Neuronal stem cell (in vitro differentiated cells): ENCODE data around the gene UFD1.

Source experiments
- DNase-seq: peaks from one replicate; pipeline ENCODE4 v3.0.0-alpha.2; 2013; ENCODE audit warnings: low spot score
- H2AFZ ChIP-seq: one replicate; pipeline ENCODE4 v1.6.1; 2013; ENCODE audit warnings: mild to moderate bottlenecking, low read length, inconsistent platforms
- H2AK5ac ChIP-seq: 2 replicates; pipeline ENCODE4 v1.6.1; 2013; ENCODE audit warnings: low read depth, mild to moderate bottlenecking, inconsistent platforms, low read length, moderate library complexity, mixed read lengths
- H2BK120ac ChIP-seq: 2 replicates; pipeline ENCODE4 v1.6.1; 2013; ENCODE audit warnings: low read depth, mild to moderate bottlenecking, inconsistent platforms, low read length, moderate library complexity, mixed read lengths
- H2BK12ac ChIP-seq: one replicate; pipeline ENCODE4 v1.6.1; 2013; ENCODE audit warnings: low read length, inconsistent platforms
- H2BK15ac ChIP-seq: 2 replicates; pipeline ENCODE4 v1.6.1; 2013; ENCODE audit warnings: mild to moderate bottlenecking, low read length, inconsistent platforms, mixed read lengths
- H2BK5ac ChIP-seq: one replicate; pipeline ENCODE4 v1.6.1; 2013; ENCODE audit warnings: inconsistent platforms, mild to moderate bottlenecking, low read length, moderate library complexity
- H3K14ac ChIP-seq: one replicate; pipeline ENCODE4 v1.6.1; 2013; ENCODE audit warnings: low read length, inconsistent platforms
- H3K18ac ChIP-seq: 2 replicates; pipeline ENCODE4 v1.6.1; 2013; ENCODE audit warnings: low read length, inconsistent platforms
- H3K23ac ChIP-seq: 2 replicates; pipeline ENCODE4 v1.6.1; 2013; ENCODE audit warnings: low read depth, mild to moderate bottlenecking, mixed read lengths, low read length, inconsistent platforms; ENCODE audit not compliant: poor library complexity
- H3K27ac ChIP-seq: replicated peaks from 3 replicates; pipeline ENCODE4 v1.5.1; 2013; ENCODE audit warnings: low read length, inconsistent platforms
- H3K27me3 ChIP-seq, 3 experiments: 2 replicates each; pipeline ENCODE4 v1.6.1; 2013; ENCODE audit warnings: low read length in 3 of 3, mild to moderate bottlenecking in 2 of 3, inconsistent platforms in 1 of 3, low read depth in 1 of 3, mixed read lengths in 1 of 3, moderate library complexity in 1 of 3; ENCODE audit not compliant: control insufficient read depth in 3 of 3, insufficient read depth in 3 of 3
- H3K36me3 ChIP-seq, 2 donors: replicated peaks in 1 of 2; 2 replicates each; pipeline ENCODE4 v1.6.1; 2013; ENCODE audit warnings: low read length in 2 of 2; ENCODE audit not compliant: control insufficient read depth in 2 of 2, insufficient read depth in 2 of 2
- H3K4ac ChIP-seq: 2 replicates; pipeline ENCODE4 v1.6.1; 2013; ENCODE audit warnings: inconsistent platforms, mild to moderate bottlenecking, low read length, moderate library complexity
- H3K4me1 ChIP-seq, 2 donors: 1 replicate in 1 of 2; 2 replicates in 1 of 2; pipeline ENCODE4 v1.6.1; 2013; ENCODE audit warnings: low read length in 2 of 2, low read depth in 1 of 2; ENCODE audit not compliant: control insufficient read depth in 2 of 2, insufficient read depth in 1 of 2
- H3K4me2 ChIP-seq: one replicate; pipeline ENCODE4 v1.6.1; 2013; ENCODE audit warnings: mild to moderate bottlenecking, low read length, inconsistent platforms; ENCODE audit not compliant: insufficient read depth, poor library complexity, severe bottlenecking
- H3K4me3 ChIP-seq, 2 donors: 2 replicates each; pipeline ENCODE4 v1.5.1; 2013; ENCODE audit warnings: low read length in 2 of 2, mild to moderate bottlenecking in 2 of 2, inconsistent platforms in 1 of 2, moderate library complexity in 1 of 2
- H3K79me1 ChIP-seq: one replicate; pipeline ENCODE4 v1.6.1; 2013; ENCODE audit warnings: low read depth, mild to moderate bottlenecking, inconsistent platforms, low read length, moderate library complexity
- H3K9ac ChIP-seq: one replicate; pipeline ENCODE4 v1.6.1; 2013; ENCODE audit warnings: mild to moderate bottlenecking, low read depth, low read length, inconsistent platforms; ENCODE audit not compliant: poor library complexity
- H3K9me3 ChIP-seq, 2 donors: replicated peaks in 1 of 2; 2 replicates each; pipeline versions ENCODE3 to v1.6.1; 2013; ENCODE audit warnings: low read length in 2 of 2, mild to moderate bottlenecking in 2 of 2, inconsistent platforms in 1 of 2, low read depth in 1 of 2, mixed read lengths in 1 of 2, moderate library complexity in 1 of 2; ENCODE audit not compliant: control insufficient read depth in 2 of 2, insufficient read depth in 1 of 2
- H4K8ac ChIP-seq: one replicate; pipeline ENCODE4 v1.6.1; 2013; ENCODE audit warnings: low read depth, mild to moderate bottlenecking, inconsistent platforms, low read length, moderate library complexity
- H4K91ac ChIP-seq: one replicate; pipeline ENCODE4 v1.6.1; 2013; ENCODE audit warnings: low read length, low read depth, mild to moderate bottlenecking, inconsistent platforms; ENCODE audit not compliant: poor library complexity
- WGBS, 2 donors: extraction: QIAGEN DNeasy Blood & Tissue Kit; methylation state at CpG; one replicate each; pipeline ENCODE4 v1.1.7; 2013; ENCODE audit warnings: missing lambda C conversion rate in 2 of 2, mixed read lengths in 1 of 2; ENCODE audit not compliant: insufficient read length in 2 of 2, insufficient replicate concordance in 1 of 2; ENCODE audit errors: extremely low coverage in 2 of 2; 5-methylcytosine and 5-hydroxymethylcytosine counted together

UFD1 gene

GRCh38 chr22:19524170-19525115, 45.5 kb upstream of the UFD1 start, which contains the start of gene CLDN5:
Gene CLDN5 (minus strand): TSS chr22:19524410. CDS start chr22:19524255, 155 bp downstream.
- no CpG with 5 or more reads among the region's 69 CpGs for WGBS, 2 donors
- H2BK12ac ChIP-seq, result peak within 1 kb of the TSS; percentile 84
- DNase-seq, result peak; percentile 63

GRCh38 chr22:19523240-19524169, 44.5 kb upstream of the UFD1 start:
- Histone ChIP-seq H3K36me3 (peaks cover 2 to 21% of the 10 kb centered on the region in 2 donors), H3K27ac (no peak overlapping the region), H2BK5ac (no peak overlapping the region), H4K8ac (no peak overlapping the region), H3K4me2 (peak overlapping the region; percentile 70), H3K18ac (peak overlapping the region; percentile 94), H3K4me3 (peak overlapping the region in 1 of 2 donors; percentile 74), H2BK15ac (peak overlapping the region; percentile 92), H3K4ac (no peak overlapping the region), H3K27me3 (peaks cover 3 to 41% (median 35%) of the 10 kb centered on the region in 3 experiments), H3K9me3 (no peaks in the 10 kb centered on the region), H2AFZ (peak overlapping the region; percentile 80), H4K91ac (no peak overlapping the region), H3K14ac (peak overlapping the region; percentile 100), H2BK120ac (no peak overlapping the region), H3K79me1 (no peaks in the 10 kb centered on the region), H3K23ac (peak overlapping the region; percentile 99), H2AK5ac (no peak overlapping the region), H2BK12ac (peak overlapping the region; percentile 84), H3K4me1 (peaks cover 0 to 12% of the 10 kb centered on the region in 2 donors), H3K9ac (peak overlapping the region; percentile 92)
- DNase-seq, result peak; percentile 48
- no CpG with 5 or more reads among the region's 99 CpGs for WGBS, 2 donors

More at GRCh38 chr22:19524170-19525115, 45.5 kb upstream of the UFD1 start, which contains the start of gene CLDN5:
- no peak within 1 kb of the TSS for H2BK5ac ChIP-seq
- no peak within 1 kb of the TSS for H3K4ac ChIP-seq
- peaks cover 2 to 12% of the 10 kb centered on the region in 2 donors for H3K36me3 ChIP-seq
- H3K9me3 ChIP-seq, result no peaks in the 10 kb centered on the region
- peak within 1 kb of the TSS; percentile 70 for H3K4me2 ChIP-seq
- H3K14ac ChIP-seq, result peak within 1 kb of the TSS; percentile 100
- H3K79me1 ChIP-seq, result no peaks in the 10 kb centered on the region
- H3K4me1 ChIP-seq, result peaks cover 0 to 12% of the 10 kb centered on the region in 2 donors
- peak within 1 kb of the TSS; percentile 18 to 74 for H3K4me3 ChIP-seq
- peak within 1 kb of the TSS; percentile 92 for H3K9ac ChIP-seq
- peaks cover 3 to 41% (median 35%) of the 10 kb centered on the region in 3 experiments for H3K27me3 ChIP-seq
- peak within 1 kb of the TSS; percentile 80 for H2AFZ ChIP-seq
- peak within 1 kb of the TSS; percentile 94 for H3K18ac ChIP-seq
- no peak within 1 kb of the TSS for H2BK120ac ChIP-seq
- peak within 1 kb of the TSS; percentile 92 for H2BK15ac ChIP-seq
- H4K8ac ChIP-seq, result no peak within 1 kb of the TSS
- H3K23ac ChIP-seq, result peak within 1 kb of the TSS; percentile 99
- peak within 1 kb of the TSS; percentile 79 for H2AK5ac ChIP-seq
- no peak within 1 kb of the TSS for H3K27ac ChIP-seq
- no peak within 1 kb of the TSS for H4K91ac ChIP-seq

GRCh38 chr22:19522881-19523239, 43.9 kb upstream of the UFD1 start:
- Histone ChIP-seq H3K4me3 (peak overlapping the region in 1 of 2 donors; percentile 74), H2BK120ac (no peak overlapping the region)

More at GRCh38 chr22:19522881-19523239, 43.9 kb upstream of the UFD1 start:
- no peaks in the 10 kb centered on the region for H3K79me1 ChIP-seq
- no peak for DNase-seq
- peak overlapping the region; percentile 92 for H3K9ac ChIP-seq
- H2AFZ ChIP-seq, result peak overlapping the region; percentile 9
- H3K4me1 ChIP-seq, result peaks cover 0 to 12% of the 10 kb centered on the region in 2 donors
- no peak overlapping the region for H3K27ac ChIP-seq
- peak overlapping the region; percentile 70 for H3K4me2 ChIP-seq
- no peak overlapping the region for H4K8ac ChIP-seq
- no peak overlapping the region for H2AK5ac ChIP-seq
- no peak overlapping the region for H3K4ac ChIP-seq
- no peak overlapping the region for H4K91ac ChIP-seq
- peak overlapping the region; percentile 94 for H3K18ac ChIP-seq
- no peak overlapping the region for H2BK15ac ChIP-seq
- no peaks in the 10 kb centered on the region for H3K9me3 ChIP-seq
- WGBS, 2 donors, result no CpG with 5 or more reads among the region's 9 CpGs
- H3K27me3 ChIP-seq, result peaks cover 3 to 41% (median 35%) of the 10 kb centered on the region in 3 experiments
- peak overlapping the region; percentile 22 for H2BK12ac ChIP-seq
- H2BK5ac ChIP-seq, result no peak overlapping the region
- peak overlapping the region; percentile 99 for H3K23ac ChIP-seq
- H3K36me3 ChIP-seq, result peaks cover 2 to 28% of the 10 kb centered on the region in 2 donors
- peak overlapping the region; percentile 89 for H3K14ac ChIP-seq
